ENCODE measurements around the gene CDH8. TPM values are rescaled to one million over a fixed set of nuclear protein-coding genes. Genes with fewer than 3 reads are reported as not detected.

CDH8 gene
- total RNA-seq, 2 donors from 2014 or later = not detected

DNA sequence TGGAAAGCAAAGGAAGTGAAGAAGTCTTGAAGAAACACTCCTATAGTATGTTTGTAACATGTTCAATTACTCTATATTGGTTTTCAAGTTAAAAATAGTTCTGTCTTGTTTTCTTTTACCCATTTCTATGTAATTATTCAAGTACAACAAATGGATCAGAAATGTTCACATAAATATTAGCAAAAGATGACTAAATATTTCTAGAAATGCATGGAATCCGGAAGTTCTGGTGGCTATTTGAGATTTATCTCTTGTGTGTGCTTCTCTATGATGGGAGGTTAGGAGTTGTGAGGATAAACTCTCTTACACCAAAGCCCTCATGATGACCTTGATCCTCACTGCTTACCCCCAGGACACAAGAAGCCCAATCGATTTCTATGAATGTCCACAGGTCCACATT, 237.5 kb downstream of the CDH8 start:
- intact Hi-C loops (cut with DNase I) = no loop called here
- no peaks in the 10 kb centered on the region for H3K27me3 ChIP-seq
- no peak for ATAC-seq
- 35 to 39% methylated on average over 2 of the region's 2 CpGs for WGBS, 2 donors
- H3K27ac ChIP-seq = no peak overlapping the region
- H3K4me3 ChIP-seq = no peak overlapping the region
- no peaks in the 10 kb centered on the region for H3K36me3 ChIP-seq (replicated peaks in 1 of 2; ENCODE audit: insufficient read depth in 1 of 2, low read depth in 2 of 2)
- H3K9me3 ChIP-seq = no peaks in the 10 kb centered on the region
- no peak for DNase-seq
- H3K4me1 ChIP-seq = no peaks in the 10 kb centered on the region
- TF ChIP-seq, protein P1, sequence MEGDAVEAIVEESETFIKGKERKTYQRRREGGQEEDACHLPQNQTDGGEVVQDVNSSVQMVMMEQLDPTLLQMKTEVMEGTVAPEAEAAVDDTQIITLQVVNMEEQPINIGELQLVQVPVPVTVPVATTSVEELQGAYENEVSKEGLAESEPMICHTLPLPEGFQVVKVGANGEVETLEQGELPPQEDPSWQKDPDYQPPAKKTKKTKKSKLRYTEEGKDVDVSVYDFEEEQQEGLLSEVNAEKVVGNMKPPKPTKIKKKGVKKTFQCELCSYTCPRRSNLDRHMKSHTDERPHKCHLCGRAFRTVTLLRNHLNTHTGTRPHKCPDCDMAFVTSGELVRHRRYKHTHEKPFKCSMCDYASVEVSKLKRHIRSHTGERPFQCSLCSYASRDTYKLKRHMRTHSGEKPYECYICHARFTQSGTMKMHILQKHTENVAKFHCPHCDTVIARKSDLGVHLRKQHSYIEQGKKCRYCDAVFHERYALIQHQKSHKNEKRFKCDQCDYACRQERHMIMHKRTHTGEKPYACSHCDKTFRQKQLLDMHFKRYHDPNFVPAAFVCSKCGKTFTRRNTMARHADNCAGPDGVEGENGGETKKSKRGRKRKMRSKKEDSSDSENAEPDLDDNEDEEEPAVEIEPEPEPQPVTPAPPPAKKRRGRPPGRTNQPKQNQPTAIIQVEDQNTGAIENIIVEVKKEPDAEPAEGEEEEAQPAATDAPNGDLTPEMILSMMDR (IDR thresholded peaks at IDR 0.05) = no peak
- TF ChIP-seq POLR2A (IDR thresholded peaks at IDR 0.05) = no peak

DNA sequence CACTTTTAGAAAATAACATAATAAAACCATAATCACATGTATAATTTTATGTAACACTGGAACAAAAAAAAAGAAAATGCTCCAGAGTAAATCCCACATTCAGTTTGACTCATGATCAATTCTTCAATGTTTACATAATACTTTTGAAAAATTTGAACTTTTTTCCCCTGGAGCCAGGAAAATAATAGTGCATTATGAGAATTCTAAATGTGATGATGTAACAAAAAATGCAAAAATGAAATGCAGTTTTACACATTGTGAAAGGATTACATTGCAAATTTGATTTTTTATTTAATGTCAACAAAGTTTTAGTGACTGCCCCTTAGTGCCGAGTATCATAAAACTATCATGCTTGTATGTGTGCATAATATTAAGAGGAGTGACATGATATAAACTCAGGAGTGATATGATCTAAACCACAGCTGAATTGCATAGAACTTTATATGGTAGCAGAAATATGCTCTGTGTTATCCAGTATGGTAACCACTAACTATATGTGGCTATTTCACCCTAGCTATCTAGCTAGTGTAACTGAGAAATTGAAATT, 238.2 kb downstream of the CDH8 start:
- intact Hi-C loops (cut with DNase I) = no loop called here
- no peaks in the 10 kb centered on the region for H3K9me3 ChIP-seq
- 55 to 72% methylated on average over 1 of the region's 1 CpG for WGBS, 2 donors

DNA sequence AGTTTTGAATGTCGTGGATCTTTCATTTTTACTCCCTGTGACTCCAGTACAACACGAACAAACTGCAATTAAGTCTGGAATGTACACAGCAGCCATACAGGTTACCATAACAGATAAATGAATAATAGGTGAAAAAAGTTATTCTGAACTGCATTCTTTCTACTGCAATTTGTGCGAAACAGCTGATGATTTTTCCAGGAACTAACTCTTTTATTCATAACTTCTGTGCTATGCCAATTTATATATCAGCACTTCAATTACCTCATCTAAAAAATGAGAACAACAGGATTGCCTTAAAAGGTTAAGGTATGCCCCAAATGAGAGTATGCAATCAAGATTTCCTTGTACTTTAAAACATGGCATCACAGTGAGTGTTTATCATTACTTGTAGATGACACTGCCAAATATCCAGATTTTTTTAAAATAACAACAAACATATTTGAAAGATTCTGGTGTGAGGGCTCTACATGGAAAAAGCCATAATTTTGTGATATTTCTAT, 238.9 kb downstream of the CDH8 start:
- no peaks in the 10 kb centered on the region for H3K36me3 ChIP-seq (replicated peaks in 1 of 2; ENCODE audit: insufficient read depth in 1 of 2, low read depth in 2 of 2)
- no peaks in the 10 kb centered on the region for H3K4me1 ChIP-seq
- TF ChIP-seq, protein P1 (IDR thresholded peaks at IDR 0.05) = no peak
- TF ChIP-seq POLR2A (IDR thresholded peaks at IDR 0.05) = no peak
- ATAC-seq (no peak), DNase-seq (no peak)
- no peaks in the 10 kb centered on the region for H3K27me3 ChIP-seq
- WGBS, 2 donors = 14 to 15% methylated on average over 3 of the region's 3 CpGs
- no peak overlapping the region for H3K4me3 ChIP-seq
- H3K27ac ChIP-seq = no peak overlapping the region
- H3K9me3 ChIP-seq = no peaks in the 10 kb centered on the region
- intact Hi-C loops (cut with DNase I) = no loop called here

More for the DNA sequence above, 238.2 kb downstream of the CDH8 start:
- ATAC-seq = no peak
- Histone ChIP-seq H3K27me3 (no peaks in the 10 kb centered on the region), H3K4me1 (no peaks in the 10 kb centered on the region), H3K27ac (no peak overlapping the region), H3K4me3 (no peak overlapping the region), H3K36me3 (replicated peaks in 1 of 2; ENCODE audit: insufficient read depth in 1 of 2, low read depth in 2 of 2) (no peaks in the 10 kb centered on the region)
- DNase-seq = no peak
- no peak for TF ChIP-seq POLR2A (IDR thresholded peaks at IDR 0.05)
- TF ChIP-seq, protein P1 (IDR thresholded peaks at IDR 0.05) = no peak

DNA sequence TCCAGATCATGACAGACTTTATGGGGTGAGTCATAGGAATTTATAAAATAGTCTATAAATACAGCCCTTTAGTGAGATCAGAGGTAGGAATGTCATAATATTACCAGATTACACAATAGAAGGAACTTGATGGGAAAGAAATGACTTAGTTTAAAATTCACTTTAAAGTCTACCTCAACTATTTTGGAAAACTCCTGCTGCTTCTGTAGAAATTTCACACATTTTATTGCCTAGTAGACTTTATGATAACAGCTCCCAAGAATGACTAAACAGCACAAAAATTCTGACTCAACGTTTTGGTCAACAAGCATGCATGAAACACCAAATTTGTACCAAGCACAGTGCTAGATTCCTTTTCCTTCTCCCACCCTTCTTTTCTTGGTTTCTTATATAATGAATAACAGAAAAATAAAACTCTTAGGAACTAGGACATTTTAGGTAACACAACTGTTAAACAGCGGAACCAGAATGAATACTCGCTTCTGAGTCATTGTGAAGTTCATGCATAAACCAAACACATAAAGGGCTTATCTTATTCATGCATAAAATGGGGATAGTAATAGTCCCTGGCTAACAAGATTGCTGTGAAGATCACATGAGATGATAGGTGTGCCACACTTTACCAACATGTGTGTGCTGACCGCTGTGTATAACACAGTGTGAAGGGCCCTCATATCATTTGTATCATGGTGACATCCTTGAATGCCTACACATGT, 243.9 kb downstream of the CDH8 start:
- ATAC-seq = no peak
- intact Hi-C loops (cut with DNase I) = no loop called here

More for the DNA sequence above, 243.9 kb downstream of the CDH8 start:
- H3K27me3 ChIP-seq = no peaks in the 10 kb centered on the region
- no peak for DNase-seq
- H3K9me3 ChIP-seq = no peaks in the 10 kb centered on the region
- no peaks in the 10 kb centered on the region for H3K4me1 ChIP-seq
- WGBS, 2 donors = 68 to 74% methylated on average over 4 of the region's 4 CpGs
- TF ChIP-seq POLR2A (IDR thresholded peaks at IDR 0.05) = no peak
- TF ChIP-seq, protein P1 (IDR thresholded peaks at IDR 0.05) = no peak
- H3K27ac ChIP-seq = no peak overlapping the region
- no peaks in the 10 kb centered on the region for H3K36me3 ChIP-seq (replicated peaks in 1 of 2; ENCODE audit: insufficient read depth in 1 of 2, low read depth in 2 of 2)
- no peak overlapping the region for H3K4me3 ChIP-seq

All from body of pancreas (tissue), 4 donors.